Epithelial cell of esophagus (primary cell): ENCODE data around the gene ADGRL3.

Experiments used
- DNase-seq: peaks from one replicate; pipeline ENCODE4 v3.0.0; 2010; ENCODE audit warnings: low read depth
- H3K4me3 ChIP-seq: 2 replicates; pipeline ENCODE4 v1.5.1; 2011; ENCODE audit warnings: mild to moderate bottlenecking, low read length, control low read depth
- CTCF ChIP-seq: IDR thresholded peaks from 2 replicates; pipeline ENCODE4 v1.5.1; 2011; ENCODE audit warnings: low read depth, mild to moderate bottlenecking, low read length, control low read depth, inconsistent platforms; ENCODE audit not compliant: insufficient read depth; ENCODE audit errors: missing control alignments

The ADGRL3 gene

GRCh38 chr4:61431131-61431530, 231.0 kb downstream of the ADGRL3 start:
- H3K4me3 ChIP-seq: no peak overlapping the region
- no peak for TF ChIP-seq CTCF
- no peak for DNase-seq

DNA sequence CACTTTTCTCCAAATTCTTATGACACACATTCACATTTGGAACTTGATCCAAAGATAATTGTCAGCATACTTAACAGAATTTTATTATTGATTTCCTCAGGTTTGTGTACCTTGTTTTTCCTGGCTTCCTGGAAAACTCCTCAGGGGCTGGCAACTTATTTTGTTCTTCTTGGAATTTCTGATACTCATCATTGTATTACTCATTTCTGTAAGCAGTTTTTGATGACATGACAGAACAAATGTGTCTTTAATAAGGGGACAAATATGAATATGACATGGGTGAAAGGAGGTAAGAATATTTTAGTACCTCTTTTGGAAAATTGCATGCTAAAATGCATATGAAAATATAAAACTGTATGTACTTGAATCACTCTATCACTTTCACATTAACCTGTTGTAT, 237.8 kb downstream of the ADGRL3 start:
- H3K4me3 ChIP-seq: no peak overlapping the region
- no peak for DNase-seq
- no peak for TF ChIP-seq CTCF

DNA sequence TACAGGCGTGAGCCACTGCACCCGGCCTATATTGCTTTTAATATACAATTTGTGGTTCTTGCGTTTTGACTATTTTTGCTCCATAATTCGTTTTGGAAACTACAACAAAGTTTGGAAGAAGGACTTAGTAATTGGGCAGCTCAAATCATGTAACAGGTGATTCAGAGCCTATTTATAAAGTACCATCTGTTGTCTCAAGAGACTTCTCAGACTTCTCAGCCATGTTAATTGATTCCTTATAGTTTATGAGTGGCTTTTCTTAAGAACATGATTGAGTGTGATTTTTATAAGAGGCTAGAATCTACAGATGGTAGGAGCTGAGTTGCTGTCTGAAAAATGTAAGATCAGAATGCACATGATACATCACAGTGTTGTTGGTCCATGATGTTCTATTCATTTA, 240.2 kb downstream of the ADGRL3 start:
- no peak for DNase-seq
- TF ChIP-seq CTCF: no peak

DNA sequence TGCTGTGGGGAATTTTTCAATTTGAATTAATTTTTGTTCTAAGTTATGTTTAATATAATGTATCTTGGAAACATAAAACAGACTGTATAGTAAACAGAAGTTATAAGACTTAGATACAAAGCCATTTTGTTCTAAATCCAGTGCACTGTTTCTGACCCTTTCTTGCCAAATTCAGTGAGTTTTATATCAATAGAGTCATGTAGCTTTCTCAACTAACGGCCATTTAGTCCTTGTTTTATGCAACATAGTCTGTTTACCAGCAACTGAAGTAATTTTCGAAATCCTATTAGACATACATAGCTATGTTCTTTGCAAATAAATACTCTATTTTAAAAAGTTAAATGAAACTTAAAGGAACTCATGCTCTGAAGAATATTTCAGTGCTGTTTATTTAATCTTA, 242.8 kb downstream of the ADGRL3 start:
- no peak for DNase-seq
- H3K4me3 ChIP-seq: no peak overlapping the region
- no peak for TF ChIP-seq CTCF

More for the DNA sequence above, 240.2 kb downstream of the ADGRL3 start:
- H3K4me3 ChIP-seq: no peak overlapping the region

DNA sequence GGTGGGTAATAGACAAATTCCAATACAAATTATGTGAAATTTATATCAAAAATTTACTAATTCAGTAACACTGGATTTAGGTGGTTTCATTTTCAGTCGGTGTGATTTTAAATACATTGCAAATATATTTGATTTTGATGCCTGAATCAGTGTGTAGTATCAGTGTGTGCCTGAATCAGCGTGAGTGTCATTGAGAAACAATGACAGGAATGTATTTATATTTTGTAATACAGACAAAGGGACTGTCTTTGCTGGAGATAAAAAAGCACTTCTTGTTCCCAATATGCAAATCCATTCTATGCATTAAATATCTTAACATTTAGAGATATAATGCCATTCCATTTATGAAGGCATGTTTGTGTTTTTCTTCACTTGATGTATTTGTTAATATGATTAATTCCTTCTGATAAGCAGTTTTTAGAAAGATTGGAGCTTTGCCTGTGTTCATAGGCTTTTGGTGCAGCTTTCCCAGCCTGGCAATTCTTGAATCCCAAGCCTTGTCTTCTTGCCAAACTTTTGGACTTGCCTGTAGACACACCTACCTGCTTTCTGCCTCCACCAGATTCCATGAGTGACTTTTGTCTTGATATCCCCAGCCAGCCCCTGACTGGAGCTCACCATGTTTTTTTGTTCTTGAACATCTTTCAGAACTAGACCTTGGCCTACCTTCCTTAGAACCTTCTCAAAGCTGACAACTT, 243.8 kb downstream of the ADGRL3 start:
- peak; percentile 73 for DNase-seq
- TF ChIP-seq CTCF: no peak
- H3K4me3 ChIP-seq: no peak overlapping the region

- H3K4me3 ChIP-seq: no peak overlapping the region
- no peak for DNase-seq
- no peak for TF ChIP-seq CTCF
These were observed 245.4 kb downstream of the ADGRL3 start for GRCh38 chr4:61445374-61446063.
